HG02610 (cell line): ENCODE measurements around the gene RTBDN.

Experiments
- ATAC-seq: cut with Tn5 transposase; IDR thresholded peaks from one replicate; pipeline ENCODE4 v1.9.1; 2021; ENCODE audit warnings: mild to moderate bottlenecking, moderate library complexity; ENCODE audit not compliant: unreplicated experiment

RTBDN gene

GRCh38 chr19:12783291-12783848, 51.0 kb downstream of the RTBDN start:
- ATAC-seq = no peak

- peak; percentile 20 for ATAC-seq
Measured at GRCh38 chr19:12782424-12783290, 51.7 kb downstream of the RTBDN start.

GRCh38 chr19:12782174-12782423, 52.3 kb downstream of the RTBDN start:
- peak; percentile 20 for ATAC-seq

GRCh38 chr19:12779162-12779993, 55.0 kb downstream of the RTBDN start:
- ATAC-seq = no peak

GRCh38 chr19:12778905-12779161, 55.5 kb downstream of the RTBDN start:
- ATAC-seq = no peak

GRCh38 chr19:12778017-12778904, 56.1 kb downstream of the RTBDN start:
- ATAC-seq = no peak

- no peak for ATAC-seq
Measured at GRCh38 chr19:12777217-12778016, 57.0 kb downstream of the RTBDN start.
